Endothelial cell of umbilical vein (primary cell): ENCODE data around the gene PFKFB3. TPM values are rescaled to one million over a fixed set of nuclear protein-coding genes. Genes with fewer than 3 reads are reported as not detected.

ENCODE experiments used
- BruUV-seq: library from RNA; stranded (reverse); fragments of 400-500 nt; replicated peaks from 2 replicates; lab custom pipeline; 2021; lab: Mats Ljungman, UMichigan
- CTCF ChIA-PET: fragments of 300-600, 350-600 bp; sonication (Branson Sonifier 250); formaldehyde crosslinking; loops from one replicate; lab custom pipeline; 2021; ENCODE audit warnings: antibody characterized with exemption, inconsistent platforms; lab: Charles Lee
- POLR2A ChIA-PET: fragments of 300-600, 350-600 bp; sonication (Branson Sonifier 250); formaldehyde crosslinking; loops from one replicate; lab custom pipeline; 2021; ENCODE audit warnings: antibody characterized with exemption, inconsistent platforms; lab: Charles Lee
- DNase-seq: peaks from one replicate; pipeline ENCODE4 v3.0.0-alpha.2; 2011; ENCODE audit warnings: low read depth, low spot score
- FAIRE-seq: peaks from 2 replicates; lab custom pipeline; 2011; peaks lifted over from hg19 to GRCh38; lab: Jason Lieb, UNC
- H2AFZ ChIP-seq: 2 replicates; pipeline ENCODE4 v1.6.0; 2012; ENCODE audit warnings: low read depth, low read length, control low read depth, inconsistent platforms
- H3K27ac ChIP-seq: 2 replicates; pipeline ENCODE4 v1.5.1; 2011; ENCODE audit warnings: low read depth, mild to moderate bottlenecking, control low read depth, low read length, moderate library complexity; ENCODE audit not compliant: insufficient read depth
- H3K27me3 ChIP-seq, 2 experiments: 2 replicates each; pipeline versions ENCODE4 v1.6.0 to v1.6.1; 2011; ENCODE audit warnings: low read length in 2 of 2, mixed read lengths in 1 of 2; ENCODE audit not compliant: control insufficient read depth in 2 of 2, insufficient read depth in 2 of 2
- H3K36me3 ChIP-seq, 2 experiments: 2 replicates in 1 of 2; 3 replicates in 1 of 2; pipeline ENCODE4 v1.5.1; 2011; ENCODE audit warnings: low read length in 2 of 2, mild to moderate bottlenecking in 1 of 2, moderate library complexity in 1 of 2; ENCODE audit not compliant: control insufficient read depth in 2 of 2, insufficient read depth in 2 of 2; ENCODE audit errors: extremely low read depth in 1 of 2
- H3K4me1 ChIP-seq: 3 replicates; pipeline ENCODE4 v1.5.1; 2011; ENCODE audit warnings: mild to moderate bottlenecking, low read length; ENCODE audit not compliant: control insufficient read depth, insufficient read depth; ENCODE audit errors: extremely low read depth
- H3K4me2 ChIP-seq: 2 replicates; pipeline ENCODE4 v1.6.1; 2011; ENCODE audit warnings: low read length, control low read depth, mixed read lengths; ENCODE audit not compliant: insufficient read depth
- H3K4me3 ChIP-seq, 3 experiments: fragments of 200-600 bp in 1 of 3; sonication (generic), shearing (Covaris generic) in 1 of 3; replicated peaks in 1 of 3; 2 replicates each; pipeline ENCODE4 v1.5.1; 2011 to 2016; ENCODE audit warnings: control low read depth in 3 of 3, low read length in 3 of 3, mild to moderate bottlenecking in 2 of 3, inconsistent platforms in 1 of 3, low read depth in 1 of 3, moderate library complexity in 1 of 3; ENCODE audit not compliant: insufficient read depth in 1 of 3
- H3K79me2 ChIP-seq: 2 replicates; pipeline ENCODE4 v1.6.0; 2012; ENCODE audit warnings: low read length, inconsistent platforms; ENCODE audit not compliant: control insufficient read depth, insufficient read depth
- H3K9ac ChIP-seq: replicated peaks from 2 replicates; pipeline ENCODE3; 2011; ENCODE audit warnings: low read length, control low read depth; ENCODE audit not compliant: insufficient read depth; ENCODE audit errors: extremely low read depth
- H3K9me1 ChIP-seq: replicated peaks from 3 replicates; pipeline ENCODE4 v1.6.0; 2011; ENCODE audit warnings: mild to moderate bottlenecking, low read length; ENCODE audit not compliant: control insufficient read depth, insufficient read depth; ENCODE audit errors: extremely low read depth
- H3K9me3 ChIP-seq: replicated peaks from 2 replicates; pipeline ENCODE4 v1.5.1; 2012; ENCODE audit warnings: low read length, inconsistent platforms; ENCODE audit not compliant: control insufficient read depth, insufficient read depth
- H4K20me1 ChIP-seq: replicated peaks from 2 replicates; pipeline ENCODE3; 2011; ENCODE audit warnings: mild to moderate bottlenecking, low read length; ENCODE audit not compliant: control insufficient read depth, insufficient read depth; ENCODE audit errors: extremely low read depth
- EZH2 ChIP-seq: IDR thresholded peaks from 2 replicates; pipeline ENCODE4 v1.6.1; 2012; ENCODE audit warnings: borderline replicate concordance, low read depth, mild to moderate bottlenecking, moderate library complexity, low read length, inconsistent platforms; ENCODE audit not compliant: severe bottlenecking
- GATA2 ChIP-seq: IDR thresholded peaks from 2 replicates; pipeline ENCODE4 v1.7.0; 2011; ENCODE audit warnings: low read depth, mild to moderate bottlenecking, moderate library complexity, mixed read lengths, low read length; ENCODE audit not compliant: insufficient read length, insufficient read depth
- JUN ChIP-seq: IDR thresholded peaks from 2 replicates; pipeline ENCODE4 v1.6.1; 2011; ENCODE audit warnings: borderline replicate concordance, low read depth; ENCODE audit not compliant: insufficient read length, insufficient read depth
- MYC ChIP-seq: IDR thresholded peaks from one replicate; pipeline ENCODE4 v1.6.1; 2011; ENCODE audit warnings: mild to moderate bottlenecking, low read depth, low read length
- POLR2A ChIP-seq: IDR thresholded peaks from 2 replicates; pipeline ENCODE4 v1.6.1; 2012; ENCODE audit warnings: low read depth, mild to moderate bottlenecking, control low read depth, low read length
- POLR2AphosphoS5 ChIP-seq: IDR thresholded peaks from 2 replicates; pipeline ENCODE4 v1.6.1; 2012; ENCODE audit warnings: low read depth, mild to moderate bottlenecking, control low read depth, low read length, moderate library complexity; ENCODE audit not compliant: insufficient read depth
- dilution Hi-C: fragments of 300-500 bp; cut with MboI; formaldehyde crosslinking; loops from one replicate; pipeline ENCODE4 v1.15.0; 2019; ENCODE audit warnings: low sequenced_read_pairs; ENCODE audit not compliant: extremely low pct_ligation_motif_present
- intact Hi-C: fragments of 100-400 bp; cut with micrococcal nuclease; formaldehyde crosslinking; loops from one replicate; pipeline ENCODE4 v1.10.0; 2022
- polyA plus RNA-seq, 4 experiments: library from polyadenylated mRNA; depleted of rRNA in 3 of 4; stranded (reverse) in 3 of 4; unstranded in 1 of 4; fragments of >200 nt; gene quantifications; 2 replicates each; pipeline versions ENCODE4 v1.2.1 to v1.2.3, GENCODE V29; 2011 to 2012; ENCODE audit warnings: missing spikeins in 1 of 4
- total RNA-seq: library from RNA; stranded (reverse); gene quantifications from 2 replicates; pipeline ENCODE4 v1.2.3, GENCODE V29; 2021
- TF ChIP-seq, protein P1 (sequence below), 2 donors: IDR thresholded peaks; 1 replicate in 1 of 2; 2 replicates in 1 of 2; pipeline ENCODE4 v1.5.1; 2011; ENCODE audit warnings: low read length in 2 of 2, mild to moderate bottlenecking in 2 of 2, moderate library complexity in 2 of 2, control low read depth in 1 of 2, inconsistent platforms in 1 of 2, low read depth in 1 of 2; ENCODE audit not compliant: insufficient read depth in 1 of 2; ENCODE audit errors: extremely low read depth in 1 of 2
- TF ChIP-seq, protein P2 (sequence below): IDR thresholded peaks from 2 replicates; pipeline ENCODE4 v1.6.1; 2011; ENCODE audit not compliant: insufficient read depth, insufficient read length

Gene PFKFB3
- total and polyA plus RNA-seq, 2 donors (not counting 3 experiments of a cell fraction or from before 2014, with no cell fraction given), result 15.8 to 33.7 TPM

DNA sequence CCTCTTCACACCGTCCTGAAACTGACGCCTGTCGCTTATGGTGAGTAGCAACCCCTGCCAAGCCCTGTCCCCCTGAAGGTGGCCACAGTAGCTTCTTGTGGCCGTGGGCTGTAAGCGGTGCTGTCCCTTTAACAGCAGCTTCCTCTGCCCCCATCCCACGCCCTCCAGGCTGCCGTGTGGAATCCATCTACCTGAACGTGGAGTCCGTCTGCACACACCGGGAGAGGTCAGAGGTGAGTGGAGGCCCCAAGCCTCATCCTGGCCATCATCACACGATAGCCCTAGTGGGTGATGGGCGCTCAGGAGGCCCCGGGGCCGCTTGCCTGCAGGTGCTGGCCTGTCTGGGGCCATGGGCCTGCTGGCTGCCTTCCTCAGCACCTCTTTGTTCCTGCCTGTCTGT lies 21.2 kb downstream of the PFKFB3 start:
- TF ChIP-seq, protein P1, sequence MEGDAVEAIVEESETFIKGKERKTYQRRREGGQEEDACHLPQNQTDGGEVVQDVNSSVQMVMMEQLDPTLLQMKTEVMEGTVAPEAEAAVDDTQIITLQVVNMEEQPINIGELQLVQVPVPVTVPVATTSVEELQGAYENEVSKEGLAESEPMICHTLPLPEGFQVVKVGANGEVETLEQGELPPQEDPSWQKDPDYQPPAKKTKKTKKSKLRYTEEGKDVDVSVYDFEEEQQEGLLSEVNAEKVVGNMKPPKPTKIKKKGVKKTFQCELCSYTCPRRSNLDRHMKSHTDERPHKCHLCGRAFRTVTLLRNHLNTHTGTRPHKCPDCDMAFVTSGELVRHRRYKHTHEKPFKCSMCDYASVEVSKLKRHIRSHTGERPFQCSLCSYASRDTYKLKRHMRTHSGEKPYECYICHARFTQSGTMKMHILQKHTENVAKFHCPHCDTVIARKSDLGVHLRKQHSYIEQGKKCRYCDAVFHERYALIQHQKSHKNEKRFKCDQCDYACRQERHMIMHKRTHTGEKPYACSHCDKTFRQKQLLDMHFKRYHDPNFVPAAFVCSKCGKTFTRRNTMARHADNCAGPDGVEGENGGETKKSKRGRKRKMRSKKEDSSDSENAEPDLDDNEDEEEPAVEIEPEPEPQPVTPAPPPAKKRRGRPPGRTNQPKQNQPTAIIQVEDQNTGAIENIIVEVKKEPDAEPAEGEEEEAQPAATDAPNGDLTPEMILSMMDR (IDR thresholded peaks at IDR 0.05; ENCODE audit: extremely low read depth in 1 of 2, insufficient read depth in 1 of 2, low read depth in 1 of 2, low read length in 2 of 2), result no peak
- TF ChIP-seq POLR2AphosphoS5, result no peak
- no peak for TF ChIP-seq MYC
- no peak for TF ChIP-seq EZH2
- no peak for TF ChIP-seq POLR2A
- no peak for TF ChIP-seq JUN
- no peak for TF ChIP-seq GATA2
- TF ChIP-seq, protein P2, sequence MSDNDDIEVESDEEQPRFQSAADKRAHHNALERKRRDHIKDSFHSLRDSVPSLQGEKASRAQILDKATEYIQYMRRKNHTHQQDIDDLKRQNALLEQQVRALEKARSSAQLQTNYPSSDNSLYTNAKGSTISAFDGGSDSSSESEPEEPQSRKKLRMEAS, result no peak
- no peaks in the 10 kb centered on the region for H3K9me1 ChIP-seq
- H2AFZ ChIP-seq, result no peak overlapping the region
- dilution Hi-C loops (no loop called here), intact Hi-C loops (no loop called here)
- no peaks in the 10 kb centered on the region for H4K20me1 ChIP-seq
- H3K9me3 ChIP-seq, result no peaks in the 10 kb centered on the region
- H3K4me1 ChIP-seq, result peaks cover 14% of the 10 kb centered on the region
- H3K36me3 ChIP-seq, result peaks cover 5 to 51% of the 10 kb centered on the region in 2 experiments
- FAIRE-seq, result no peak
- POLR2A ChIA-PET, result no interaction called here
- no peak overlapping the region for H3K27ac ChIP-seq
- no peaks in the 10 kb centered on the region for H3K27me3 ChIP-seq
- BruUV-seq, result no TSS peak
- DNase-seq, result no peak
- H3K4me2 ChIP-seq, result no peak overlapping the region
- H3K4me3 ChIP-seq, result no peak overlapping the region
- CTCF ChIA-PET, result interaction anchor here (1.2 to 1.7 kb wide), 2 partner anchors 16 to 22 kb away, joined by 3 to 4 read pairs; partner anchors contain the start of gene PFKFB3
- H3K9ac ChIP-seq, result no peak overlapping the region
- H3K79me2 ChIP-seq, result no peaks in the 10 kb centered on the region
